Stimulated activated CD4-positive, alpha-beta T cell treated with anti-CD3 and anti-CD28 coated beads, Interleukin-1b, Interleukin-23, amount 100 ng/mL, for 4 hours (primary cell): ENCODE results near the gene ZNF275.
"Not testable (repeated sequence)": the region's sequence is repeated elsewhere in the genome, so short reads cannot be mapped to it uniquely, and the experiment has no call there.

Experiments used
- DNase-seq, 2 donors: peaks; one replicate each; pipeline ENCODE4 v3.0.0-alpha.2; 2020; ENCODE audit warnings: low read depth in 2 of 2

The ZNF275 gene

GRCh38 chrX:153333821-153334653, at the start of gene ZNF275:
ZNF275 (plus strand) TSS chrX:153334153; CDS start chrX:153336680, 2,527 bp downstream.
- peak; percentile 70 to 76 for DNase-seq

GRCh38 chrX:153285678-153286077, 48.3 kb upstream of the ZNF275 start:
- DNase-seq: not testable (repeated sequence)

- DNase-seq: not testable (repeated sequence)
These were observed 45.1 kb upstream of the ZNF275 start for GRCh38 chrX:153288807-153289206.

- DNase-seq: not testable (repeated sequence)
These were observed 40.4 kb upstream of the ZNF275 start for GRCh38 chrX:153293485-153294071.

GRCh38 chrX:153297376-153297775, 36.6 kb upstream of the ZNF275 start:
- no peak for DNase-seq

- DNase-seq: no peak
These were observed 34.1 kb upstream of the ZNF275 start for GRCh38 chrX:153299855-153300254.

- DNase-seq: no peak
These were observed 32.2 kb upstream of the ZNF275 start for GRCh38 chrX:153301746-153302145.

- no peak for DNase-seq
These were observed 31.2 kb upstream of the ZNF275 start for GRCh38 chrX:153302796-153303195.

GRCh38 chrX:153303276-153304262, 30.4 kb upstream of the ZNF275 start:
- no peak for DNase-seq

GRCh38 chrX:153304988-153305736, 28.8 kb upstream of the ZNF275 start:
- no peak for DNase-seq

GRCh38 chrX:153305972-153306371, 28.0 kb upstream of the ZNF275 start:
- DNase-seq: no peak

GRCh38 chrX:153306527-153307115, 27.3 kb upstream of the ZNF275 start:
- no peak for DNase-seq

GRCh38 chrX:153307276-153308178, 26.4 kb upstream of the ZNF275 start:
- DNase-seq: no peak

- DNase-seq: no peak
These were observed 23.1 kb upstream of the ZNF275 start for GRCh38 chrX:153310901-153311300.

GRCh38 chrX:153312041-153312440, 21.9 kb upstream of the ZNF275 start:
- DNase-seq: no peak

- no peak for DNase-seq
These were observed 21.1 kb upstream of the ZNF275 start for GRCh38 chrX:153312842-153313241.

- DNase-seq: no peak
These were observed 16.6 kb upstream of the ZNF275 start for GRCh38 chrX:153317306-153317705.

GRCh38 chrX:153317996-153318722, 15.8 kb upstream of the ZNF275 start:
- no peak for DNase-seq

GRCh38 chrX:153318811-153319210, 15.1 kb upstream of the ZNF275 start:
- DNase-seq: no peak
